Keratinocyte (primary cell): ENCODE measurements around the gene PSMD6. TPM values are rescaled to one million over a fixed set of nuclear protein-coding genes. Genes with fewer than 3 reads are reported as not detected.
A peak's percentile ranks its signal among the peaks of the same experiment; 100 is the strongest.

Experiments
- DNase-seq: peaks from one replicate; pipeline ENCODE4 v3.0.0-alpha.2; 2011; ENCODE audit warnings: low read depth, missing footprints, low spot score
- FAIRE-seq: peaks from 2 replicates; lab custom pipeline; 2011; peaks lifted over from hg19 to GRCh38; lab: Jason Lieb, UNC
- H2AFZ ChIP-seq: 2 replicates; pipeline ENCODE4 v1.6.0; 2012; ENCODE audit warnings: low read length, control low read depth, inconsistent platforms; ENCODE audit not compliant: control insufficient read depth
- H3K27ac ChIP-seq: 2 replicates; pipeline ENCODE4 v1.5.1; 2011; ENCODE audit warnings: low read length; ENCODE audit not compliant: control insufficient read depth, insufficient read depth
- H3K27me3 ChIP-seq: 3 replicates; pipeline ENCODE4 v1.6.0; 2011; ENCODE audit warnings: low read length; ENCODE audit not compliant: control insufficient read depth, insufficient read depth; ENCODE audit errors: extremely low read depth
- H3K36me3 ChIP-seq, 2 experiments: 2 replicates in 1 of 2; 3 replicates in 1 of 2; pipeline ENCODE4 v1.5.1; 2011; ENCODE audit warnings: low read length in 2 of 2, mild to moderate bottlenecking in 1 of 2; ENCODE audit not compliant: control insufficient read depth in 2 of 2, insufficient read depth in 2 of 2; ENCODE audit errors: extremely low read depth in 1 of 2
- H3K4me1 ChIP-seq: 3 replicates; pipeline ENCODE4 v1.5.1; 2011; ENCODE audit warnings: low read length; ENCODE audit not compliant: control insufficient read depth, insufficient read depth; ENCODE audit errors: extremely low read depth
- H3K4me2 ChIP-seq: 3 replicates; pipeline ENCODE4 v1.6.0; 2011; ENCODE audit warnings: low read depth, low read length; ENCODE audit not compliant: control insufficient read depth, insufficient read depth; ENCODE audit errors: extremely low read depth
- H3K4me3 ChIP-seq, 3 experiments: fragments of 200-600 bp in 1 of 3; sonication (generic) in 1 of 3; 2 replicates in 2 of 3; 3 replicates in 1 of 3; pipeline ENCODE4 v1.5.1; 2011 to 2016; ENCODE audit warnings: low read length in 3 of 3, mild to moderate bottlenecking in 3 of 3, control low read depth in 2 of 3, inconsistent platforms in 1 of 3, low read depth in 1 of 3, mixed read lengths in 1 of 3, mixed run types in 1 of 3, moderate library complexity in 1 of 3; ENCODE audit not compliant: control insufficient read depth in 2 of 3, insufficient read depth in 2 of 3; ENCODE audit errors: extremely low read depth in 1 of 3
- H3K79me2 ChIP-seq: 2 replicates; pipeline ENCODE4 v1.6.0; 2012; ENCODE audit warnings: low read length; ENCODE audit not compliant: control insufficient read depth, insufficient read depth
- H3K9ac ChIP-seq: 3 replicates; pipeline ENCODE4 v1.6.0; 2011; ENCODE audit warnings: low read length; ENCODE audit not compliant: control insufficient read depth, insufficient read depth; ENCODE audit errors: extremely low read depth
- H3K9me1 ChIP-seq: 3 replicates; pipeline ENCODE4 v1.6.0; 2011; ENCODE audit warnings: low read length; ENCODE audit not compliant: control insufficient read depth, insufficient read depth; ENCODE audit errors: extremely low read depth
- H3K9me3 ChIP-seq: 2 replicates; pipeline ENCODE4 v1.5.1; 2012; ENCODE audit warnings: low read depth, low read length; ENCODE audit not compliant: control insufficient read depth
- H4K20me1 ChIP-seq: 3 replicates; pipeline ENCODE4 v1.6.0; 2011; ENCODE audit warnings: low read length; ENCODE audit not compliant: control insufficient read depth, insufficient read depth; ENCODE audit errors: extremely low read depth
- CTCF ChIP-seq, 3 experiments: IDR thresholded peaks in 1 of 3; conservative IDR thresholded peaks in 1 of 3; optimal IDR thresholded peaks in 1 of 3; 2 replicates in 2 of 3; 3 replicates in 1 of 3; pipeline versions ENCODE3 to v1.5.1; 2011; ENCODE audit warnings: low read length in 3 of 3, mild to moderate bottlenecking in 3 of 3, moderate library complexity in 2 of 3, control low read depth in 1 of 3, inconsistent platforms in 1 of 3; ENCODE audit not compliant: insufficient read depth in 2 of 3; ENCODE audit errors: extremely low read depth in 1 of 3
- EZH2 ChIP-seq: IDR thresholded peaks from one replicate; pipeline ENCODE4 v1.6.1; 2012; ENCODE audit warnings: inconsistent platforms, mild to moderate bottlenecking, low read length, moderate library complexity
- dilution Hi-C: fragments of 300-500 bp; cut with MboI; formaldehyde crosslinking; loops from one replicate; pipeline ENCODE4 v1.7.0; 2020; ENCODE audit warnings: low sequenced_read_pairs; ENCODE audit not compliant: extremely low pct_ligation_motif_present
- polyA plus RNA-seq, 5 experiments: library from polyadenylated mRNA; depleted of rRNA in 3 of 5; stranded (reverse) in 3 of 5; stranded (forward) in 1 of 5; unstranded in 1 of 5; fragments of >200 nt; gene quantifications; 1 replicate in 1 of 5; 2 replicates in 3 of 5; 3 replicates in 1 of 5; pipeline versions ENCODE4 v1.2.1 to v1.2.3, GENCODE V29; 2011 to 2012; ENCODE audit warnings: missing spikeins in 2 of 5, low read depth in 1 of 5, low replicate concordance in 1 of 5

Gene PSMD6
- polyA plus RNA-seq, 1 donor (not counting 4 experiments of a cell fraction or from before 2014, with no cell fraction given) = 100 TPM

DNA sequence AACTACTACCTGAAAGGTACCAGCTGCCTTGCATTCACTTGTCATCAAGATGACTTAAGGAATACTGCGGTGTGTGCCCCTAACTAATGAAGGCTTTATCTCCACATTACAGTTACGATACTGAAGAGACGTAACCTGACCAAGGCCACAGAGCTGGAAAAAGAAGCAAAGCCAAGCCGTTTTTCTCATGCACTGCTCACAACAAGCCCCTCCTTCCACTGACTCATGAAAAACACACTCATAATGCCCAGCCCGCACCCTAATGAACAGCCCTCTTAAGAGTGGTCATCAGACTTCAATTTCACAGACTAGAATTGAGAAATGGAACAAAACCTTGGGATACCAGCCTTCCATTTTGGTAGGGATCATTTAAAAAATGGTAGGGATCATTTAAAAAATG lies 11.6 kb downstream of the PSMD6 start:
- peaks cover 6% of the 10 kb centered on the region for H3K4me1 ChIP-seq
- H3K4me3 ChIP-seq = no peak overlapping the region
- no peaks in the 10 kb centered on the region for H3K9me3 ChIP-seq
- peaks cover 10% of the 10 kb centered on the region for H3K79me2 ChIP-seq
- no peak overlapping the region for H3K9ac ChIP-seq
- H4K20me1 ChIP-seq = no peaks in the 10 kb centered on the region
- no peak overlapping the region for H3K4me2 ChIP-seq
- H3K36me3 ChIP-seq = peaks cover 11 to 52% of the 10 kb centered on the region in 2 experiments
- H2AFZ ChIP-seq = no peak overlapping the region
- dilution Hi-C loops = no loop called here
- H3K9me1 ChIP-seq = no peaks in the 10 kb centered on the region
- no peak for FAIRE-seq
- DNase-seq = no peak
- TF ChIP-seq CTCF (optimal IDR thresholded peaks at IDR 0.05 in 1 of 3, IDR thresholded peaks at IDR 0.05 in 1 of 3, conservative IDR thresholded peaks at IDR 0.05 in 1 of 3; ENCODE audit: extremely low read depth in 1 of 3, insufficient read depth in 2 of 3, low read length in 3 of 3) (no peak), EZH2 (no peak)
- H3K27ac ChIP-seq = peak overlapping the region; percentile 16
- no peaks in the 10 kb centered on the region for H3K27me3 ChIP-seq

GRCh38 chr3:64010199-64010598 lies 13.1 kb downstream of the PSMD6 start:
- dilution Hi-C loops = no loop called here
- no peak overlapping the region for H2AFZ ChIP-seq
- FAIRE-seq (no peak), DNase-seq (no peak)
- H3K27me3 ChIP-seq = no peaks in the 10 kb centered on the region
- no peak overlapping the region for H3K4me2 ChIP-seq
- peaks cover 6% of the 10 kb centered on the region for H3K4me1 ChIP-seq
- H3K27ac ChIP-seq = no peak overlapping the region
- no peak overlapping the region for H3K9ac ChIP-seq
- peaks cover 14 to 53% of the 10 kb centered on the region in 2 experiments for H3K36me3 ChIP-seq
- H3K4me3 ChIP-seq = no peak overlapping the region
- peaks cover 10% of the 10 kb centered on the region for H3K79me2 ChIP-seq
- H3K9me1 ChIP-seq = no peaks in the 10 kb centered on the region
- TF ChIP-seq EZH2 (no peak), CTCF (optimal IDR thresholded peaks at IDR 0.05 in 1 of 3, IDR thresholded peaks at IDR 0.05 in 1 of 3, conservative IDR thresholded peaks at IDR 0.05 in 1 of 3; ENCODE audit: extremely low read depth in 1 of 3, insufficient read depth in 2 of 3, low read length in 3 of 3) (no peak)
- no peaks in the 10 kb centered on the region for H4K20me1 ChIP-seq
- no peaks in the 10 kb centered on the region for H3K9me3 ChIP-seq
